Measurements from ENCODE around the gene TSSK2.

Gene TSSK2

DNA sequence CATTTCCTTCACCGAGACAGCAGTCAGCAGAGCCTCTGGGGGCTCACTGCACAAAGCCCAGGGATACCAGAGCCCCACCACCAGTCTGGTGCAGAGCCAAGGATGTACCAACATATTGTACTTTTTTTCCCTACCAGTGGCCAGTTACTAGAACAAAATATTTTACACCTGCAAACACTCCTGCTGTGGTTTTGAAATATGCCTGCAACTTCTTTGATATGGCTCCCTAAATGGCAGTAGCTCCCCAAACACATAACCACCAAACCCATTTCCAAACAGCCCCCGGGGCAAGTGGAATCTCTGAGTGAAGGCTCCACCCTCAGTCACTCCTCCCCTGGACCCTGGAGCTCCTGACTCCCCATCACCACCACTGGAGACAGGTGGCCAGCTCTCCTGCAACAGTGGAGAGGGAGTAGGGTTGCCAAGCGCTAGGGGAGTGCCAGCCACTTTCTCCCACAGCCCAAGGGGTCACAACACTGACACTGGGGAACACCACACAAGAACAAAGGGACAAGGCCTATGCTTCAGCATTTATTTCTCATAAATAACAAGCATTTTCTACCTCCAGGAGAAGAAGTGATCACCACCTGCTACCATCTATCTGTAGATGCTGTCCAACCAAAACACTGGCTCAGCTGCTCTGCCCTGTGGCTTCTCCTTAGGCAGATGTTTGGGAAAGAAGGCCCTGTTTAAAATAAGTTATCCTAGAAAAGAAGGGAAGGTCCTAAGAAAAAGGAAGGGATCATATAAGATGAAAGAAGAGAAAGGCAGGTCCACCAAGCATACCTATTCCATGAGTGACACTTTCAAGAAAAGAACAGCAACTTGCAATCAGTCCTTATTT is 24.0 kb upstream of the TSSK2 start:
- no peak for FAIRE-seq

DNA sequence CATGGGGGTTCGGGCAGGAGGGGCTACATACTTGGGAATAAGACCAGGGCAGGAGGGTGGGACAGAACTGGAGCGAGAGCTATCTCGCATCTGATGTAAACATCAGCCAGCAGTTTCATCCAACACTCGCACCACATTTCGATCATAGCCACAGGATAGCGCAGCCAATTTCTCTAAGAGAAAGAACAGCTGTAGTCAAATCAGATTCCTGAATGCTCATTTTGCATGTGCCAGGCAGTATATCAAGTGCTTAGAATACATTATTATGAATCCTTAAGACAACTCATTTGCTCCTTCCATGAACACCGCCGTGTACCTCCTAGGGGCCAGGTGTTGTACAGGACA is 23.4 kb upstream of the TSSK2 start:
- no peak for FAIRE-seq

GRCh38 chr22:19108807-19109197 is 22.3 kb upstream of the TSSK2 start:
- FAIRE-seq = no peak

DNA sequence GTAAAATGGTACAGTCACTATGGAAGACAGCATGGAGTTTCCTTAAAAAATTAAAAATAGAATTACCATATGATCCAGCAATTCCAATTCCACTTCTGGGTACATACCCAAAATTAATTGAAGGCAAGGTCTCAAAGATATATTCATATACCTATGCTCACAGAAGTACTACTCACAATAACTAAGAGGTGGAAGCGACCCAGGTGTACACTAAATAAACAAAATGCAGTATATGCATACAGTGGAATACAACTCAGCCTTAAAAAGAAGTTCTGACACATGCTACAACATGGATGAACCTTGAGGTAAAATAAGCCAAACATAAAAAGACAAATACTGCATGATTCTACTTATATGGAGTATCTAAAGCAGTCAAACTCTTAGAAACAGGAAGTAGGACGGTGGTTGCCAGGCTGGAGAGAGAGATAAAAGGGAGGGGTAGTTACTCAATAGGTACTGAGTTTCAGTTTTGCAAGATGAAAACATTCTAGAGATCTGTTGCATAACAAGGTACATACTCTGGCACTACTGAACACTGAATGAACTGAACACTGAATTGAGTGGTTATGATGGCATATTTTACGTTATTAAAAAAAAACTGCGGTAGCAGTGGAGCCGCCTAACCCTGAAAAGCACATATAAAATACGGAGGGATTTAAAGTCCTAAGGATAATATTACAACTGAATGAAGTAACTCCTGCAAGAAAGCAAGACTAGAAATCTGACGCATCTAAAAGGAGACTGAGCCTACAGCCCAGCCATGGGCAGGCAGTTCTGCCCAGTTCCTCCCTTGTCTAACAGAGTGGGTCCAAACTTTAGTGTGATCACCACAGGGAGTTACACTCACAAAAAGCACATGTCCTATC is 21.7 kb upstream of the TSSK2 start:
- no peak for FAIRE-seq

- FAIRE-seq = no peak
Measured at GRCh38 chr22:19110064-19110458, 21.0 kb upstream of the TSSK2 start.

DNA sequence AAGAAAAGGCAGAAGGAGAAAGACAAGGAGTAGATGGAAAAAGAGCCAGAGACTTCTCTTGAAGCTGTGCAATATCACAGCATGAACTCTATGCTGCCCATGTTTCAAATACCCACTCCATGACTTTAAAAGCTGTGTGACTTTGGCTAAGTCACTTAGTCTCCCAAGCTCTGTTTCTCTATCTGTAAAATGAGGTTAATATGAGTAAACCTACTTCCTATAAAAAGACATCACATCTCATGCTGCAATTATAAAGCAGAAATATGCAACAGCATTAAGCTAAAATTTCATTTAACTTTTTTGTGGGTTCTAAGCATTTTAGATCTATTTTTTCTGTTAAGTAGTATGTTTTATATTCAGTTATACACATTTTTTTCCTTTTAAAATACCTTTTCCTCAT is 20.5 kb upstream of the TSSK2 start:
- no peak for FAIRE-seq

GRCh38 chr22:19111140-19111539 is 20.0 kb upstream of the TSSK2 start:
- no peak for FAIRE-seq

DNA sequence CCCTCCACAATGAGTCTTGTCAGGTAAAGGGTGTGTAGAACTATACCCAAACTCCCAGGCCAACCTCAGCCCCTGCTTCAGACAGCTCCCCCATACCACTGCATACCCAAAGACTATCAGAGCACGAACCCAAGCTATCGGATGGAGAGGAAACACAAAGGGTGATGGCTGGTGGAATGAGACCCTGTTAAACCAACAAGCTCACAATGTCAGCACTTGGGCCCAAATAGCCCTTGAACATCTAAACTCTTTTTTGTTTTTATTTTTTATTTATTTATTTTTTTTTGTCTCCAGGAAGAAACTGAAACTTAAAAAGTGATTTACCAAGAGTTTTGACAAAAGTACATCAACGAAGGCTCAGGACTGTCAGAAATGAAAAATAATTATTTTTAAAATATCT is 19.5 kb upstream of the TSSK2 start:
- FAIRE-seq = no peak

GRCh38 chr22:19113429-19113828 is 17.7 kb upstream of the TSSK2 start:
- FAIRE-seq = no peak

DNA sequence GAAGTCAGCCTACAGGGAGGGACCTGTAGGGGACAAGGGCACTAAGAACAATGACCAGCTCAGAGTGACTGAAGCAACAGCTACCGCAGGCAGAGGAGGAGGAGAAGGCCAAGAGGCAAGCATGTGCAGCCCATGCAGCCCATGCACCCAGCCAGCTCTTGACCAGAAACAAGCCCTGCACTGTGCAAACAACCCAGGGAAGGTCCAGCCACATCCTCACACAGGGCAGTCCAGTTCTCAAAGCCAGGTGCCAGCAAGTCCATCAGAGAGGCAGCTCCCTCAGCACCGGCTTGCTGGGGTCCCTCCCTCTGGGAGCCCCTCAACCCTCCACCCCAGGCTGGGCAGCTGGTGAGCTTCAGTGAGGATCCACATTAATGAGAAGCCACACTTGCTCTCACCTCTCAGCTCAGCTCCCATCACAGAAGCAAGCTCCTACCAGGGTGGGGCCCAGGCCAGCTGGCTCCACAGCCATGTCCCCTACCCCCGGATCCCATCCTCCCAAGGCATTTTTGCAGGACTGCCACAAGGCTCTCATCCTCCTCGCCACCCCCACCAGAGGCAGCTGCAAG is 16.0 kb upstream of the TSSK2 start:
- no peak for FAIRE-seq

DNA sequence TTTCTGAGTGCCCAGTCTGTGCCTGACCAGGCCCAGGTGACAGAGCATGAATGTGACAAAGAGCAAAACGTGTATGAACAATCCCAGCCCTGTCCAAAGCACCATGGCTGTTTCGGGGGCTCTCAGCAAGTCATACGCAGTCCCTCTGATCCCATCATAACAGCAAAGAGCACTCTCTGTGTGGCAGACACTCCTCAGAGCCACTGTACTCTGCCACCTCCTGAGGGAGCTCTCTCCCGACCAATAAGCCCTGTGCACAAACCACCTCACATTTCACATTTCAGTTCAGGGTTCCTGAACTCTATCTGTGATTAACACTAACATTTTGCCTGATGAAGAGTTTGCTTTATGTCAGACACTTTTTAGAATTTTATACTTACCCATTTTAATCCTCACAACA is 15.5 kb upstream of the TSSK2 start:
- FAIRE-seq = no peak

- FAIRE-seq = no peak
Measured at GRCh38 chr22:19117111-19117512, 14.0 kb upstream of the TSSK2 start.

- no peak for FAIRE-seq
Measured at GRCh38 chr22:19118329-19118880, 12.7 kb upstream of the TSSK2 start.

DNA sequence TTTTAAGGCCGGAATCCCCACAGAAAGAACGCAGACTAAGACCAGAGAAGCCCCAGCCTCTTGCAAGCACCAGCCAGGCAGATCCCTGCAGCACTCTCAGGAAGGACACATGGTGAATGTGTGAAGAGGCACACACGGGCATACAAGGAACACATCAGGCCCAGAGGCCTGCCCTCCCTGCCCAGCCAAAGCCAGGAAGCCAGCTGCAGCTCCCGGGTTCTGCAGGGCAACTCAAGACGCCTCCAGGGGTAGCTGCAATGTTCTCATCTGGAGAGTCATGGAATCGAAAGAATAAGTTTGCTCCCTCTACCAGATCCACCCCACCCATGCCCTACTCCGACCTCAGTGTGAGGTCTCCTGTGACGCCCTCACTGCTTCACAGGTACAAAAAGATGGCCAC is 11.2 kb upstream of the TSSK2 start:
- no peak for FAIRE-seq

DNA sequence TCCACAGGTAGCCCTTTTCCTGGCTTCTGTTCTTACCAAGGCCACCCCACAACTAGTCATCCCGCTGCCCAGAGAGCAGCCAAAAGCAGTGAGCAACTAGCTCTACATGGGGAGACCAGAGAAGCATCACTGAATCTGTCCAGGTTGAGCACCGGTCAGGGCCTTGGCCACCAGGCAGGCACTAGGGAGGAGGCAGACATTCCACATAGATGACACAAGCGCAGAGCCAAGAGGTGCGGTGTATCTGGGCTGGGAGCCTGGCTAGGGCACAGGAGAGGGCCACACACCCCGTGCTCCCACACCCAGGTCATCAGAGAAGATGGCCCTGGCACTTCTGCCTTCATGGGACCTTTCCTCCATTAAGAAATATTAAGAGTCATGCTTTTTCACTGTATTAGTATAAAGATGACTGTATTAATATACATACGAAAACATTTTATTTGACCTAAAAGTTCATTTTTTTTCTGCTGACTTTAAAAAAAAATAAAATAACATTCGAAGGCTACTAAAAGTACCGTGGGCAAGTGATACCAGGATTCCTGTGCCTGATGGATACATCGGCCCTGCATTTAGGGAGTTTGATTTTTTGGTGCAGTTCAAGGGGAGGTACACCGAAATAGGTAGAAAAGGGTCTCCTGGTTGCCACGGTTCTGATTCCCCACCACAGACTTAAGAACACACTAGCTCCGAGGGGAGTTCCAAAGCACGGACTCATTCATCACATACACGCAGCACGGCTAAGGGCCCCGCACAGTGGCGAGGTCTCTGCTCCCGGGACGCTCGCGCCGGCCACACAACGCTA is 10.1 kb upstream of the TSSK2 start:
- no peak for FAIRE-seq

DNA sequence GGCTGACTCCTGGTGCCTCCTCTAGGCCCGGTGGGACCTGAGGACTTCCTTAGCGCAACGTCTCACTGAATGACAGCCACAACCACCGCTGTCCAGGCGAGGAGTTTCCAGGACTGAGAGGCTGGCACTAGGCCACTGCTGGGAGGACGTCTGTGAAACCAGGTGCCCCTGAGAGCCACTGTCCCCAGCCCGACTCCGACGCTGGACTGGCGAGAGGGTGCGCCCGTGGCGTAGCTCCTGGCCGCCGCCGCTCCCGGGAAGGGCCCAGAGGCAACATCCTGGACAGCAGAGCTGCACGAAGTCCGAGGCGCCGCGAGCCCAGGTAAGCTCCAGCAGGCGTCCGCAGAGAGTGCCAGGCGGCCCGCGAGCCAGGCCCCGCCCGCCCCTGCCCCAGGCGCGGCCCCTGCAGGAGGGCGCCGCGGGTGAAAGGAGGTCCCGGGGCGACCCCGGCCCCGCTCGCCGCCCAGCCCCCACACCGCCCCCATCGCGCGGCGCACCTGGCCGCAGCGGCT is 9.4 kb upstream of the TSSK2 start:
- FAIRE-seq = no peak

DNA sequence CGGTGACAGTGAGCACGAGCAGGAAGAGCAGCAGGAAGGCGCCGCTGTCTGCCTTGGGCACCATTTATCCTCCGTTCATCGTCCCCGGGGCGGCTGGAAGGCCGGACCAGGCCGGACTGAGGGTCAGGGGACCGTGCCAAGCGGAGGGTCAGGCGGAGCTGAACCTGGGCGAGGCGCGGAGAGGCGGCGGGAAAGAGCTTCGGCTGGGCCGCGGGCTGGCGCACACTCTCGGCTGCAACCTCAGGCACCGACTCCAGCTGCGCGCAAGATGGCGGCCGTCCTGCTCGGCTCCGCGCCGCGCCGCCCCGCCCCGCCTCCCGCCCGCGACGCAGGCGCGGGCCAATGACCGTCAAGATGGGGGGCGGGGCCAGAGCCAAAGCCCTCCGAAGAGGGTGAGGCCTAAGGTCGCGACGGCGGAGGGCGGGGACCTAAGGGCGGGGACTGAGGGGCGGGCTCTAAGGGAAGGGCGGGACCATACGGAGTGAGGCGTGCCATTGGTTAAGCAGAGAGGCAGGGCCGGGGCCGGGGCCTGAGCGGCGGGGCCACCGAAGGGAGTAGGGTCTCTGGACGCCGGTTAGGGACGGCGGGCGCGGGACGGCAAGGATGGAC is 8.9 kb upstream of the TSSK2 start, which contains the start of gene DGCR2:
TSS of gene DGCR2 (minus strand) at position 270 of the 609 bp plus-strand sequence. CDS start at position 64, 206 bp downstream.
- FAIRE-seq = no peak

DNA sequence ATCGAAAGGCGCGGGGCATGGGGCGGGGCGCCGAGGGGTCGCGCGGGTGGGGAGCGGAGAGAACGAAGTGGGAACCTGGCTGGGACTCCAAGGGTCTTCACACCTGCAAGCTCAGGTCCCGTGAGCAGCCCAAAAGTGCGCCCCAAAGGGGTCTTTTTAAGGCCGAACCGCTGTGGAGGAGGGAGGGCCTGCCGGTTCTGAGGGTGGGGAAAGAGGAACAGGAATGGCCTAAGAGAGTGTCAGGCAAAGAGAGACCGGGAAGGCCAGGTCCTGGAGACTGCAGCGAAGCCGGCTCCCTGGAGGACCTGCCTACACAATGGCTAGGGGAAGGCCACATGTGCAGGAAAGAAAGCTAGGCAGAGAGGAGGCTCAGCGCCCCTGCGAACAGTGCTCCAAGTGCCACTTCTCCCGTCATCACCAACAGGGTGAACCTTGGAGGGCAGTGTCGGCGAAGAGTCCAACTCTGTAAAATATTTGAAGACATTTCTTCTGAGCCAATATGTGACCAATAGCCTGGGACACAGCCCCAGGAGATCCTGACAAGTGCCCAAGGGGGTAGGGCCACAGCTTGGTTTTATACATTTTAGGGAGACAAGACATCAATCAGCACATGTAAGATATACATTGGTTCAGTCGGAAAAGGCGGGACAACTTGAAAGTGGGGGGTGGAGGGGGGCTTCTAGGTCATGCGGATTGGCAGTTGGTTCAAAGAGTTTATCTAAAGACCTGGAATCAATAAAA is 8.2 kb upstream of the TSSK2 start:
- no peak for FAIRE-seq

- no peak for FAIRE-seq
Measured at GRCh38 chr22:19123936-19124335, 7.2 kb upstream of the TSSK2 start.

DNA sequence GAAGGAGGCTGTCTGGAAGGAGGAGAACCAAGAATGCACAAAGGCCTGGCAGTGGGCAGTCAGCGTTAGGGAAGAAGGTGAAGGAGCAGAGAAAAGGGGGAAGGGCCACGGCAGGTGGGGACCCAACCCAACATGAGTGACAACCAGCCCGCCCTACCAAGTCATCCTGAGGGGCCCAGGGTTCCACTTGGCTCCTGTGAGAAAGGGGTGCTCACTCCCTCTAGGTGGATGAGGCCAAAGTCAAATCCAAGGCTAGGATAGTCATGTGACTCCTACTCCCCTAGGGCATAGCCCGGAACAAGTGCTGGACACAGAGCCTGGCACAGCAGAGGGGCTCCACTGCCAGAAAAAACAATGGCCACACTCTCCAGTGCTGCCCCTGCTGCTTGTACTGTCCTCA is 6.7 kb upstream of the TSSK2 start:
- FAIRE-seq = no peak

GRCh38 chr22:19125011-19125410 is 6.1 kb upstream of the TSSK2 start:
- no peak for FAIRE-seq
